Hepatocyte (in vitro differentiated cells): Measurements from ENCODE around the gene RALB.

Experiments used
- EZH2 ChIP-seq: fragments of 200-600 bp; sonication (generic); IDR thresholded peaks from 2 replicates; pipeline ENCODE4 v1.6.1; 2016; ENCODE audit warnings: antibody characterized with exemption, mild to moderate bottlenecking, borderline replicate concordance
- EZH2phosphoT487 ChIP-seq: fragments of 200-600 bp; sonication (generic); IDR thresholded peaks from one replicate; pipeline ENCODE4 v1.6.1; 2018; ENCODE audit warnings: antibody characterized with exemption, mild to moderate bottlenecking, low read depth, moderate library complexity; ENCODE audit not compliant: unreplicated experiment, severe bottlenecking
- TF ChIP-seq, protein P1 (sequence below): fragments of 200-600 bp; sonication (generic); IDR thresholded peaks from 2 replicates; pipeline ENCODE4 v1.5.1; 2016; ENCODE audit warnings: antibody characterized with exemption, mild to moderate bottlenecking; ENCODE audit not compliant: poor library complexity

DNA sequence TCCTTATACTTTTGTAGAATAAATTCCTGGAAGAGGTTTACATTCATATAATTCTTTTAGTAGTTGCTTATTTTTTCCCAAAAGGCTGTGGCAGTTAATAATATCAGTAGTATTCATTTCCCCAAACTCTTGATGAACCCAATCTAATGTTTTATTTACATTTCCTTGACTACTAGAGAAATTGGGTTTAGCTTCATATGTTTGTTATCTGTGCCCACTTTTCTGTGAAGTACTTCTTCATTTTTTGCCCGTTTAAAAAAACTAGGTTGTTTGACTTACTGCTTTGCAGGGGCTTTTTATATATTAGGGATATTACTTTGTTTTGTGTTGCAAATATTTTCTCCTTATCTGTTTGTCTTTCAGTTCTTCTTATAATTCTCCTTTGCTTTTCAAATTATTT is 17.2 kb downstream of the RALB start:
- TF ChIP-seq EZH2: no peak
- TF ChIP-seq, protein P1, sequence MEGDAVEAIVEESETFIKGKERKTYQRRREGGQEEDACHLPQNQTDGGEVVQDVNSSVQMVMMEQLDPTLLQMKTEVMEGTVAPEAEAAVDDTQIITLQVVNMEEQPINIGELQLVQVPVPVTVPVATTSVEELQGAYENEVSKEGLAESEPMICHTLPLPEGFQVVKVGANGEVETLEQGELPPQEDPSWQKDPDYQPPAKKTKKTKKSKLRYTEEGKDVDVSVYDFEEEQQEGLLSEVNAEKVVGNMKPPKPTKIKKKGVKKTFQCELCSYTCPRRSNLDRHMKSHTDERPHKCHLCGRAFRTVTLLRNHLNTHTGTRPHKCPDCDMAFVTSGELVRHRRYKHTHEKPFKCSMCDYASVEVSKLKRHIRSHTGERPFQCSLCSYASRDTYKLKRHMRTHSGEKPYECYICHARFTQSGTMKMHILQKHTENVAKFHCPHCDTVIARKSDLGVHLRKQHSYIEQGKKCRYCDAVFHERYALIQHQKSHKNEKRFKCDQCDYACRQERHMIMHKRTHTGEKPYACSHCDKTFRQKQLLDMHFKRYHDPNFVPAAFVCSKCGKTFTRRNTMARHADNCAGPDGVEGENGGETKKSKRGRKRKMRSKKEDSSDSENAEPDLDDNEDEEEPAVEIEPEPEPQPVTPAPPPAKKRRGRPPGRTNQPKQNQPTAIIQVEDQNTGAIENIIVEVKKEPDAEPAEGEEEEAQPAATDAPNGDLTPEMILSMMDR: no peak
- TF ChIP-seq EZH2phosphoT487: no peak
